Natural killer cell (primary cell): ENCODE measurements around the gene TMEM171. TPM values are rescaled to one million over a fixed set of nuclear protein-coding genes. Genes with fewer than 3 reads are reported as not detected.

Experiments used
- ATAC-seq, 3 donors: fragments of 150-1000 bp in 2 of 3; fragments of 200-7000 bp in 1 of 3; cut with Tn5 transposase; 1 replicate in 1 of 3; 2 replicates in 2 of 3; pipeline ENCODE4 v1.10.0; 2021; ENCODE audit warnings: mild to moderate bottlenecking in 2 of 3, moderate library complexity in 2 of 3
- DNase-seq, 2 donors: peaks; one replicate each; pipeline versions ENCODE4 v3.0.0 to v3.0.0-alpha.2; 2013 to 2021; ENCODE audit warnings: mixed read lengths in 1 of 2
- H3K27ac ChIP-seq: one replicate; pipeline ENCODE4 v1.5.1; 2013; ENCODE audit warnings: mild to moderate bottlenecking, low read length
- H3K27me3 ChIP-seq: one replicate; pipeline ENCODE4 v1.6.1; 2013; ENCODE audit warnings: low read length; ENCODE audit not compliant: control insufficient read depth, insufficient read depth
- H3K36me3 ChIP-seq: one replicate; pipeline ENCODE4 v1.6.1; 2013; ENCODE audit warnings: low read length; ENCODE audit not compliant: control insufficient read depth, insufficient read depth
- H3K4me1 ChIP-seq: one replicate; pipeline ENCODE4 v1.6.1; 2013; ENCODE audit warnings: low read length; ENCODE audit not compliant: control insufficient read depth, insufficient read depth
- H3K4me3 ChIP-seq: one replicate; pipeline ENCODE4 v1.5.1; 2013; ENCODE audit warnings: low read length
- H3K9me3 ChIP-seq: one replicate; pipeline ENCODE4 v1.6.1; 2013; ENCODE audit warnings: low read length; ENCODE audit not compliant: control insufficient read depth, insufficient read depth
- H3K27ac Mint-ChIP-seq, 2 donors: one replicate each; pipeline ENCODE4 v1.8.0; 2022; ENCODE audit warnings: mild to moderate bottlenecking in 2 of 2, mixed read lengths in 2 of 2, moderate library complexity in 1 of 2
- H3K27me3 Mint-ChIP-seq, 2 donors: one replicate each; pipeline ENCODE4 v1.8.0; 2022; ENCODE audit warnings: low read depth in 2 of 2, mixed read lengths in 2 of 2
- H3K36me3 Mint-ChIP-seq: one replicate; pipeline ENCODE4 v1.8.0; 2022; ENCODE audit warnings: mixed read lengths
- H3K4me1 Mint-ChIP-seq, 2 donors: one replicate each; pipeline ENCODE4 v1.8.0; 2022; ENCODE audit warnings: mixed read lengths in 2 of 2
- H3K4me3 Mint-ChIP-seq: one replicate; pipeline ENCODE4 v1.8.0; 2022; ENCODE audit warnings: mild to moderate bottlenecking, moderate library complexity, mixed read lengths
- H3K9me3 Mint-ChIP-seq, 2 donors: one replicate each; pipeline ENCODE4 v1.8.0; 2022; ENCODE audit warnings: mixed read lengths in 2 of 2
- WGBS: methylation state at CpG from one replicate; pipeline ENCODE4 v1.1.7; 2013; ENCODE audit warnings: missing lambda C conversion rate; ENCODE audit not compliant: insufficient coverage; 5-methylcytosine and 5-hydroxymethylcytosine counted together
- intact Hi-C: fragments of 100-400 bp; cut with micrococcal nuclease; formaldehyde crosslinking; loops from one replicate; pipeline ENCODE4 v1.14.2; 2022
- total RNA-seq, 4 donors: library from RNA; stranded (reverse); fragments of 120-200 nt in 1 of 4; gene quantifications; one replicate each; pipeline versions ENCODE4 v1.2.3 to v1.2.4, GENCODE V29; 2013 to 2022
- TF ChIP-seq, protein P1 (sequence below): fragments of 200-600 bp; IDR thresholded peaks from one replicate; pipeline ENCODE4 v1.8.0; 2022; ENCODE audit warnings: antibody characterized with exemption

TMEM171 gene
- total RNA-seq, 3 donors from 2014 or later (not counting 1 experiment from before 2014, with no cell fraction given) = 0.42 to 2.1 (median 0.88) TPM

DNA sequence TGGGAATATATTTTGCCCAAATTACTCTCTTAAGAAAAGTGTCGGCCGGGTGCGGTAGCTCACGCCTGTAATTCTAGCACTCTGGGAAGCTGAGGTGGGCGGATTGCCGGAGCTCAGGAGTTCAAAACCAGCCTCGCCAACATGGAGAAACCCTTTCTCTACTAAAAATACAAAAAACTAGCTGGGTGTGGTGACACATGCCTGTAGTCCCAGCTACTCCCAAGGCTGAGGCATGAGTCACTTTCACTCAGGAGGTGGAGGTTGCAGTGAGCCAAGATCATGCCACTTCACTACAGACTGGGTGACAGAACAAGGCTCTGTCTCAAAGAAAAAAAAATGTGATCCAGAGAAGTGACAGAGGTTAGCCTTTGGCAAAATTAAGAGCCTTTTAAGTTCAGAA, 26.4 kb upstream of the TMEM171 start:
- 96% methylated on average over 7 of the region's 7 CpGs for WGBS
- H3K4me1 Mint-ChIP-seq = peaks cover 19 to 29% of the 10 kb centered on the region in 2 donors
- DNase-seq (no peak), ATAC-seq (no peak)
- H3K9me3 ChIP-seq = no peaks in the 10 kb centered on the region
- TF ChIP-seq, protein P1, sequence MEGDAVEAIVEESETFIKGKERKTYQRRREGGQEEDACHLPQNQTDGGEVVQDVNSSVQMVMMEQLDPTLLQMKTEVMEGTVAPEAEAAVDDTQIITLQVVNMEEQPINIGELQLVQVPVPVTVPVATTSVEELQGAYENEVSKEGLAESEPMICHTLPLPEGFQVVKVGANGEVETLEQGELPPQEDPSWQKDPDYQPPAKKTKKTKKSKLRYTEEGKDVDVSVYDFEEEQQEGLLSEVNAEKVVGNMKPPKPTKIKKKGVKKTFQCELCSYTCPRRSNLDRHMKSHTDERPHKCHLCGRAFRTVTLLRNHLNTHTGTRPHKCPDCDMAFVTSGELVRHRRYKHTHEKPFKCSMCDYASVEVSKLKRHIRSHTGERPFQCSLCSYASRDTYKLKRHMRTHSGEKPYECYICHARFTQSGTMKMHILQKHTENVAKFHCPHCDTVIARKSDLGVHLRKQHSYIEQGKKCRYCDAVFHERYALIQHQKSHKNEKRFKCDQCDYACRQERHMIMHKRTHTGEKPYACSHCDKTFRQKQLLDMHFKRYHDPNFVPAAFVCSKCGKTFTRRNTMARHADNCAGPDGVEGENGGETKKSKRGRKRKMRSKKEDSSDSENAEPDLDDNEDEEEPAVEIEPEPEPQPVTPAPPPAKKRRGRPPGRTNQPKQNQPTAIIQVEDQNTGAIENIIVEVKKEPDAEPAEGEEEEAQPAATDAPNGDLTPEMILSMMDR = no peak
- intact Hi-C loops = no loop called here
- no peak overlapping the region for H3K4me3 Mint-ChIP-seq
- H3K4me3 ChIP-seq = no peak overlapping the region
- H3K36me3 ChIP-seq = no peaks in the 10 kb centered on the region
- no peaks in the 10 kb centered on the region for H3K36me3 Mint-ChIP-seq
- no peaks in the 10 kb centered on the region for H3K27me3 ChIP-seq
- no peaks in the 10 kb centered on the region for H3K27me3 Mint-ChIP-seq
- no peak overlapping the region for H3K27ac ChIP-seq
- H3K27ac Mint-ChIP-seq = no peak overlapping the region
- no peaks in the 10 kb centered on the region for H3K9me3 Mint-ChIP-seq
- peaks cover 12% of the 10 kb centered on the region for H3K4me1 ChIP-seq

DNA sequence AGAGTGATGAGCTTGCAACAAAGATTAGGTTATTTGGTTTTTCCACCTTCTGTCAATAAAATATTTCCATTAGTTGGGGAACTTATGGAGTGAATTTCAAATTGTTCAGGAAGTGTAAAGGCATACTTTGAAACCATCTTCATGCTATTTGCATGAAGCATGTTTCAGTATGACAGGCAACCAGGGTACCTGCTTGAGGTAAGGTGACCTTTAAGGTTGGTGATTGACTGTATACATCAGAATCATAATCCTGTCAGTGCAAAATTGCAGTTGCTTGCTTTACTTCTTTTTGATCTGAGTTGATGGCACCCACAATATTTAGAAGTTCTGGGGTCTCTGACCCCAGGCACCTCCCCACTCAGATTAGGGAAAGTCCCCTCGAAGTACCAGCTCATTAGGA, 26.0 kb upstream of the TMEM171 start:
- no peaks in the 10 kb centered on the region for H3K36me3 ChIP-seq
- intact Hi-C loops = no loop called here
- Mint-ChIP-seq H3K27ac (no peak overlapping the region), H3K36me3 (no peaks in the 10 kb centered on the region), H3K27me3 (no peaks in the 10 kb centered on the region), H3K4me1 (peaks cover 19 to 29% of the 10 kb centered on the region in 2 donors), H3K4me3 (no peak overlapping the region), H3K9me3 (no peaks in the 10 kb centered on the region)
- H3K9me3 ChIP-seq = no peaks in the 10 kb centered on the region
- TF ChIP-seq, protein P1 = no peak
- DNase-seq (no peak), ATAC-seq (no peak)
- H3K27me3 ChIP-seq = no peaks in the 10 kb centered on the region
- H3K4me1 ChIP-seq = peaks cover 12% of the 10 kb centered on the region
- H3K4me3 ChIP-seq = no peak overlapping the region
- no peak overlapping the region for H3K27ac ChIP-seq
- no CpG with 5 or more reads among the region's 1 CpG for WGBS

DNA sequence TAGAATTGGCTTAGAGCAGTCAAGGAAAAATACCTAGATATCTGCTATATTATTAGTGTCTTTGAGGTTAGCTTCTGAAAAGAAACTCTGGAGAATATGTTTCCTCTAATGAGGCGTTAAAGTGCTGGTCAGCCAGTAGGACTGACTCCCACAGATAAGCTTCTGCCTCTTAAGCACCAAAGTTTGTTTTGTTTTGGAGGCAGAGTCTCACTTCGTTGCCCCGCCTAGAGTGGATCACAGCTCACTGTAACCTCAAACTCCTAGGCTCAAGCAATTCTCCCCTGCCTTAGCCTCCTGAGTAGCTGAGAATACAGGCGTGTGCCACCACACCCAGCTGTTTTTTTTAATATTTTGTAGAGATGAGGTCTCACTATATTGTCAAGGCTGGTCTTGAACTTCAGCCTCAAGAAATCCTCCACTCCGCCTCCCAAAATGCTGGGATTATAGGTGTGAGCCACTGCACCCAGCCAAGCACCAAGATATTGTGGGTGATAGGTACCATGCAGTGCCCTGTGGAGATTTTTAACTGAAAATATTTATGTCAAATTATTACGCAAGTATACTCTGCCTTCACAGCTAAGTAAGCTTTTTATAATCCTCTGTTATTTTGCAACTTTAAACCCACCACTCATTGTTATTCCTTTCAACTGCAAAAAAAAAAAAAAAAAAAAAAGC, 24.7 kb upstream of the TMEM171 start:
- Mint-ChIP-seq H3K27ac (peak overlapping the region; percentile 80 to 88), H3K9me3 (no peaks in the 10 kb centered on the region), H3K27me3 (no peaks in the 10 kb centered on the region), H3K4me1 (peaks cover 19 to 29% of the 10 kb centered on the region in 2 donors), H3K4me3 (peak overlapping the region; percentile 7), H3K36me3 (no peaks in the 10 kb centered on the region)
- TF ChIP-seq, protein P1 = no peak
- peak overlapping the region; percentile 60 for H3K27ac ChIP-seq
- peak in 1 of 2 donors; percentile 15 for DNase-seq
- no peaks in the 10 kb centered on the region for H3K9me3 ChIP-seq
- H3K36me3 ChIP-seq = no peaks in the 10 kb centered on the region
- H3K27me3 ChIP-seq = no peaks in the 10 kb centered on the region
- WGBS = 41% methylated on average over 5 of the region's 6 CpGs
- H3K4me3 ChIP-seq = no peak overlapping the region
- intact Hi-C loops = no loop called here
- H3K4me1 ChIP-seq = peaks cover 12% of the 10 kb centered on the region
- peak; percentile 55 to 62 (median 56) for ATAC-seq

DNA sequence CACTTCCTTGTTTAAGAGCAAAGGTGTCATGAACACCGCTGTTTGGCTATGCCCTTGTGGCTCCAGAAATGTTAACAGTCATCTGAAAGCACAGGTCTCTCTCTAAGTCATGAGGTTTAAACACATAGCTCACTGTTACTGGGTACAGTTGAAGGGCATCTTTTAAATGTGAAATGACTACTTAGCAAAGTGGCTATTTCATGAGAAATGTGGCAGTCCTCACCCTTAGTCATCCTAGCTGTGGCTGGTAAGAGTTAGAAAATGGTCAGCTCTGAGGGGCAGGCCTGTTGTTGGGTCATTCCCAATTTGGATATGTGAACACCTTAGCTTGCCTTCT, 24.2 kb upstream of the TMEM171 start:
- TF ChIP-seq, protein P1 = no peak
- Histone ChIP-seq H3K9me3 (no peaks in the 10 kb centered on the region), H3K27me3 (no peaks in the 10 kb centered on the region), H3K27ac (peak overlapping the region; percentile 60), H3K36me3 (no peaks in the 10 kb centered on the region), H3K4me1 (peaks cover 12% of the 10 kb centered on the region), H3K4me3 (no peak overlapping the region)
- Mint-ChIP-seq H3K4me1 (peaks cover 19 to 29% of the 10 kb centered on the region in 2 donors), H3K9me3 (no peaks in the 10 kb centered on the region), H3K36me3 (no peaks in the 10 kb centered on the region), H3K27ac (peak overlapping the region; percentile 80 to 88), H3K27me3 (no peaks in the 10 kb centered on the region), H3K4me3 (peak overlapping the region; percentile 7)
- WGBS = 9% methylated on average over 1 of the region's 1 CpG
- peak in 1 of 2 donors; percentile 39 for DNase-seq
- intact Hi-C loops = no loop called here
- peak; percentile 88 to 95 (median 93) for ATAC-seq
